ENCODE data around the gene USF1. TPM values are rescaled to one million over a fixed set of nuclear protein-coding genes. Genes with fewer than 3 reads are reported as not detected.

Gene USF1
- total and polyA plus RNA-seq, 9 of the 15 experiments (the other 6 are each of a cell fraction or from before 2014, with no cell fraction given): 7.4 to 60.2 (median 54.2) TPM

- TF ChIP-seq ZMIZ1 (IDR thresholded peaks at IDR 0.05; ENCODE audit: low read depth in 2 of 2, low read length in 2 of 2) (no peak), ZNF518B (CRISPR knock-in tag; IDR thresholded peaks at IDR 0.05) (no peak), CBX8 (IDR thresholded peaks at IDR 0.05; ENCODE audit: borderline replicate concordance, extremely low read depth, low read depth, low read length, poor library complexity, severe bottlenecking) (no peak)
Observed at GRCh38 chr1:161039154-161039545, 6.6 kb downstream of the USF1 start (continued).
